AG04450 (cell line): ENCODE measurements around the gene ACTL6B. TPM values are rescaled to one million over a fixed set of nuclear protein-coding genes. Genes with fewer than 3 reads are reported as not detected.

Source experiments
- CTCF ChIA-PET: fragments of 300-600, 350-600 bp; formaldehyde crosslinking; extraction: SDS; loops from one replicate; lab custom pipeline; 2022; ENCODE audit warnings: antibody characterized with exemption, inconsistent platforms; lab: Charles Lee
- POLR2A ChIA-PET: fragments of 350-600 bp; formaldehyde crosslinking; extraction: SDS; loops from one replicate; lab custom pipeline; 2021; ENCODE audit warnings: antibody characterized with exemption, inconsistent platforms; lab: Yijun Ruan, JAX
- DNase-seq: peaks from one replicate; pipeline ENCODE4 v3.0.0-alpha.2; 2011; ENCODE audit warnings: low read depth, low spot score
- H3K27ac ChIP-seq: one replicate; pipeline ENCODE4 v1.5.1; 2012; ENCODE audit warnings: low read depth, low read length, control low read depth
- H3K27me3 ChIP-seq: one replicate; pipeline ENCODE4 v1.6.0; 2012; ENCODE audit warnings: low read length; ENCODE audit not compliant: control insufficient read depth, insufficient read depth
- H3K4me3 ChIP-seq: 2 replicates; pipeline ENCODE4 v1.5.1; 2011; ENCODE audit warnings: mild to moderate bottlenecking, low read depth, low read length, control low read depth
- H3K9me3 ChIP-seq: 2 replicates; pipeline ENCODE4 v1.5.1; 2012; ENCODE audit warnings: low read length; ENCODE audit not compliant: control insufficient read depth, insufficient read depth
- CTCF ChIP-seq: IDR thresholded peaks from 2 replicates; pipeline ENCODE4 v1.5.1; 2011; ENCODE audit warnings: low read depth, low read length, control low read depth, inconsistent platforms
- polyA plus RNA-seq: library from polyadenylated mRNA; depleted of rRNA; stranded (reverse); fragments of >200 nt; gene quantifications from 2 replicates; pipeline ENCODE4 v1.2.3, GENCODE V29; 2011

The ACTL6B gene
- polyA plus RNA-seq, 1 experiment = not detected

- TF ChIP-seq CTCF = no peak
- Histone ChIP-seq H3K9me3 (no peaks in the 10 kb centered on the region; the same call in 1 of the 2 replicates), H3K27me3 (no peaks in the 10 kb centered on the region), H3K27ac (no peak overlapping the region), H3K4me3 (no peak overlapping the region)
- DNase-seq = no peak
- ChIA-PET CTCF (no interaction called here), POLR2A (no interaction called here)
These were observed 30.6 kb upstream of the ACTL6B start for GRCh38 chr7:100686822-100687211.

- CTCF ChIA-PET = no interaction called here
- POLR2A ChIA-PET = no interaction called here
- DNase-seq = no peak
These were observed 30.1 kb upstream of the ACTL6B start for GRCh38 chr7:100686201-100686821.

GRCh38 chr7:100685631-100686145, 29.4 kb upstream of the ACTL6B start:
- POLR2A ChIA-PET = no interaction called here
- no peak for DNase-seq
- H3K4me3 ChIP-seq = no peak overlapping the region
- TF ChIP-seq CTCF = no peak
- no peaks in the 10 kb centered on the region for H3K27me3 ChIP-seq
- H3K9me3 ChIP-seq = no peaks in the 10 kb centered on the region; the same call in 1 of the 2 replicates
- CTCF ChIA-PET = interaction anchor here (0.6 to 1.0 kb wide), 2 partner anchors 126 to 141 kb away, joined by 3 read pairs; partner anchors contain the start of gene EPHB4
- H3K27ac ChIP-seq = no peak overlapping the region

More at GRCh38 chr7:100686201-100686821, 30.1 kb upstream of the ACTL6B start:
- TF ChIP-seq CTCF = no peak
- H3K27ac ChIP-seq = no peak overlapping the region
- H3K27me3 ChIP-seq = no peaks in the 10 kb centered on the region
- no peaks in the 10 kb centered on the region; the same call in 1 of the 2 replicates for H3K9me3 ChIP-seq
- H3K4me3 ChIP-seq = no peak overlapping the region

GRCh38 chr7:100685049-100685605, 28.9 kb upstream of the ACTL6B start:
- POLR2A ChIA-PET = no interaction called here
- Histone ChIP-seq H3K9me3 (no peaks in the 10 kb centered on the region; the same call in 1 of the 2 replicates), H3K27me3 (no peaks in the 10 kb centered on the region), H3K4me3 (no peak overlapping the region), H3K27ac (no peak overlapping the region)
- DNase-seq = no peak
- CTCF ChIA-PET = interaction anchor here (1.0 kb wide), 1 partner anchor 142 kb away, joined by 3 read pairs; the partner anchor contains the start of gene EPHB4
- no peak for TF ChIP-seq CTCF

- no peaks in the 10 kb centered on the region; the same call in 1 of the 2 replicates for H3K9me3 ChIP-seq
- DNase-seq = no peak
- POLR2A ChIA-PET = interaction anchor here (0.6 kb wide), 1 partner anchor 315 kb away, joined by 3 read pairs; no protein-coding TSS in a partner anchor
- CTCF ChIA-PET = interaction anchor here (1.0 kb wide), 1 partner anchor 142 kb away, joined by 3 read pairs; the partner anchor contains the start of gene EPHB4
- no peak for TF ChIP-seq CTCF
- no peak overlapping the region for H3K4me3 ChIP-seq
- H3K27ac ChIP-seq = no peak overlapping the region
- no peaks in the 10 kb centered on the region for H3K27me3 ChIP-seq
These were observed 28.3 kb upstream of the ACTL6B start for GRCh38 chr7:100684534-100685042.
